Left ventricle myocardium superior (tissue), 1 donor: ENCODE data around the gene STAMBP. TPM values are rescaled to one million over a fixed set of nuclear protein-coding genes. Genes with fewer than 3 reads are reported as not detected.
A peak's percentile ranks its signal among the peaks of the same experiment; 100 is the strongest.

Source experiments
- ATAC-seq: fragments of 200-7000 bp; cut with Tn5 transposase; one replicate; pipeline ENCODE4 v1.9.1; 2020; ENCODE audit warnings: mild to moderate bottlenecking, moderate library complexity
- DNase-seq: peaks from one replicate; pipeline ENCODE4 v3.0.0-alpha.2; 2020
- intact Hi-C: fragments of 100-400 bp; cut with micrococcal nuclease; formaldehyde crosslinking; loops from one replicate; pipeline ENCODE4 v1.11.0; 2022
- total RNA-seq: library from RNA; stranded (reverse); fragmentation: NEBNext Ultra II Directional; extraction: Animal tissue kit (Norgen Biotek cat#: 25700); gene quantifications from one replicate; pipeline ENCODE4 v1.2.1, GENCODE V29; 2021
- donor health status: DM: no; HTN: yes; CAD: no; lungs with severe emphysema.

STAMBP gene
- total RNA-seq, 1 donor from 2014 or later = 27.2 TPM

- DNase-seq = no peak
- intact Hi-C loops = no loop called here
- no peak for ATAC-seq
These were observed 90.1 kb downstream of the STAMBP start for GRCh38 chr2:73918856-73919255.

- intact Hi-C loops = no loop called here
- no peak for ATAC-seq
- no peak for DNase-seq
These were observed 91.0 kb downstream of the STAMBP start for GRCh38 chr2:73919596-73920228.

GRCh38 chr2:73920577-73921545, 92.1 kb downstream of the STAMBP start:
- intact Hi-C loops = no loop called here
- DNase-seq (peak; percentile 53), ATAC-seq (peak; percentile 53)

GRCh38 chr2:73921581-73921980, 92.8 kb downstream of the STAMBP start:
- intact Hi-C loops = no loop called here
- ATAC-seq = no peak
- DNase-seq = no peak

- no peak for DNase-seq
- intact Hi-C loops = no loop called here
These were observed 93.9 kb downstream of the STAMBP start for GRCh38 chr2:73922681-73923080.

More at GRCh38 chr2:73922681-73923080, 93.9 kb downstream of the STAMBP start:
- no peak for ATAC-seq

Other genes starting within 250 kb of the STAMBP start
- gene NAT8, start 186.5 kb upstream of the STAMBP start, total RNA-seq = not detected
- gene TPRKB, start 91.6 kb upstream of the STAMBP start, total RNA-seq = 36.4 TPM
- gene DUSP11, start 48.9 kb upstream of the STAMBP start, total RNA-seq = 12.9 TPM
- gene C2orf78, start 44.8 kb upstream of the STAMBP start, total RNA-seq = not detected
- 0.32 TPM for gene ACTG2, start 64.0 kb downstream of the STAMBP start, total RNA-seq
- 18.1 TPM for gene DGUOK, start 97.9 kb downstream of the STAMBP start, total RNA-seq
- gene TET3, start 155.9 kb downstream of the STAMBP start, total RNA-seq = 3.3 TPM